ENCODE data around the gene SEMA4B. TPM values are rescaled to one million over a fixed set of nuclear protein-coding genes. Genes with fewer than 3 reads are reported as not detected.

Gene SEMA4B
- total and polyA plus RNA-seq, 5 donors = 16.4 to 39.6 (median 33.4) TPM

GRCh38 chr15:90207252-90207651 is 6.1 kb downstream of the SEMA4B start:
- H3K4me1 ChIP-seq (ENCODE audit: control insufficient read depth, insufficient read depth, low read length) = peaks cover 21% of the 10 kb centered on the region
- H3K4me3 ChIP-seq (ENCODE audit: low read length) = no peak overlapping the region
- no peak overlapping the region for H3K27ac ChIP-seq (ENCODE audit: low read length)
- peak in 1 of 3 donors; percentile 18 for DNase-seq
- ATAC-seq = no peak
- intact Hi-C loops (cut with DNase I) = no loop called here
- no peaks in the 10 kb centered on the region for H3K27me3 ChIP-seq (ENCODE audit: control insufficient read depth, insufficient read depth)
- no peaks in the 10 kb centered on the region for H3K9me3 ChIP-seq (ENCODE audit: control insufficient read depth, low read length)
- 88% methylated on average over 6 of the region's 6 CpGs for WGBS

- Histone ChIP-seq H3K27ac (ENCODE audit: low read length) (no peak overlapping the region), H3K4me1 (ENCODE audit: control insufficient read depth, insufficient read depth, low read length) (peaks cover 18% of the 10 kb centered on the region), H3K9me3 (ENCODE audit: control insufficient read depth, low read length) (no peaks in the 10 kb centered on the region), H3K27me3 (ENCODE audit: control insufficient read depth, insufficient read depth) (no peaks in the 10 kb centered on the region), H3K4me3 (ENCODE audit: low read length) (no peak overlapping the region)
- no peak for DNase-seq
- ATAC-seq = no peak
- 89% methylated on average over 6 of the region's 6 CpGs for WGBS
- intact Hi-C loops (cut with DNase I) = no loop called here
Observed at GRCh38 chr15:90208356-90208755, 7.2 kb downstream of the SEMA4B start.

- intact Hi-C loops (cut with DNase I) = no loop called here
- peaks cover 11% of the 10 kb centered on the region for H3K4me1 ChIP-seq (ENCODE audit: control insufficient read depth, insufficient read depth, low read length)
- no peaks in the 10 kb centered on the region for H3K27me3 ChIP-seq (ENCODE audit: control insufficient read depth, insufficient read depth)
- DNase-seq = peak in 1 of 3 donors; percentile 8
- 64% methylated on average over 9 of the region's 9 CpGs for WGBS
- H3K27ac ChIP-seq (ENCODE audit: low read length) = no peak overlapping the region
- no peak overlapping the region for H3K4me3 ChIP-seq (ENCODE audit: low read length)
- no peak for ATAC-seq
- no peaks in the 10 kb centered on the region for H3K9me3 ChIP-seq (ENCODE audit: control insufficient read depth, low read length)
Observed at GRCh38 chr15:90209591-90209990, 8.5 kb downstream of the SEMA4B start.

DNA sequence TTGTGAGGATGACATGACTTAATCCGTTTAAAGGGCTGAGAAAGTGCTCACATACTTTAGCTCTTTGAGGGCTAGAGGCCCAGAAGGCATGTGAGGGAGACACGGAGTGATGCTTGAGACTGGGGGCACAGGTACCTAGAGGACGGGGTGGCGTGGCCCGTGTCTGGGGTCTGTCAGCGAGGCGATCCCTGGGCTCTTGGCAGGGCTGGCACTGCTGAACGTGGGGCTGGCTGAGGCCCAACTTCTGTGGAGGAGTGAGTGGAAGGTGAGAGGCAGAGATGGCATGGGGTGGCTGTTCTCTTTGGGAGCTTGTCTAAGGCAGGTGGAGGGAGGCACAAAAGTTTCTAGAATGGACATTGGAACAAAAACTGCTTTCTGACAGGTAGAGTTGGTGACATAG is 9.5 kb downstream of the SEMA4B start:
- no peak overlapping the region for H3K4me3 ChIP-seq (ENCODE audit: low read length)
- no peaks in the 10 kb centered on the region for H3K9me3 ChIP-seq (ENCODE audit: control insufficient read depth, low read length)
- H3K27me3 ChIP-seq (ENCODE audit: control insufficient read depth, insufficient read depth) = no peaks in the 10 kb centered on the region
- WGBS = 63% methylated on average over 8 of the region's 8 CpGs
- intact Hi-C loops (cut with DNase I) = no loop called here
- H3K27ac ChIP-seq (ENCODE audit: low read length) = no peak overlapping the region
- H3K4me1 ChIP-seq (ENCODE audit: control insufficient read depth, insufficient read depth, low read length) = peaks cover 5% of the 10 kb centered on the region
- DNase-seq (peak in 2 of 3 donors; percentile 60 to 77), ATAC-seq (peak; percentile 10 to 25)

DNA sequence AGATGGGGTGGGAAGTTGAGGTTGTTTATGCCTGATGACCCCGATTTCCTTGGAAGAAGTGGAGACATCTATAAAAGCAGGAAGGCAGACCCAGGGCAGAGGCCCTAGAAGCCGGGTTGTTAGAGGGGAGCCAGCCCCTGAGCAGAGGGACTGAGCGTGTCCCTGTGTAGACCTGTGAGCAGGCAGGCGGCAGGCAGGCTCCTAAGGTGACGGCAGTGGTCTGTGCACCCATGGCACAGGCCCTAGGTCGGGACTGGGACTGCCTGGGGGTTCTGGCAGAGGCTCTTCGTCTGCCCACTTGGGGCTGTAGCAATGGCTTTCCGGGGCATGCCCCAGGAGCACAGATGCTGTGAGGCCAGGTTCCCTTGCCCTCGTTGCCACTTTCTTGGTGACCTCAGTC is 9.9 kb downstream of the SEMA4B start:
- no peaks in the 10 kb centered on the region for H3K9me3 ChIP-seq (ENCODE audit: control insufficient read depth, low read length)
- H3K27ac ChIP-seq (ENCODE audit: low read length) = no peak overlapping the region

DNA sequence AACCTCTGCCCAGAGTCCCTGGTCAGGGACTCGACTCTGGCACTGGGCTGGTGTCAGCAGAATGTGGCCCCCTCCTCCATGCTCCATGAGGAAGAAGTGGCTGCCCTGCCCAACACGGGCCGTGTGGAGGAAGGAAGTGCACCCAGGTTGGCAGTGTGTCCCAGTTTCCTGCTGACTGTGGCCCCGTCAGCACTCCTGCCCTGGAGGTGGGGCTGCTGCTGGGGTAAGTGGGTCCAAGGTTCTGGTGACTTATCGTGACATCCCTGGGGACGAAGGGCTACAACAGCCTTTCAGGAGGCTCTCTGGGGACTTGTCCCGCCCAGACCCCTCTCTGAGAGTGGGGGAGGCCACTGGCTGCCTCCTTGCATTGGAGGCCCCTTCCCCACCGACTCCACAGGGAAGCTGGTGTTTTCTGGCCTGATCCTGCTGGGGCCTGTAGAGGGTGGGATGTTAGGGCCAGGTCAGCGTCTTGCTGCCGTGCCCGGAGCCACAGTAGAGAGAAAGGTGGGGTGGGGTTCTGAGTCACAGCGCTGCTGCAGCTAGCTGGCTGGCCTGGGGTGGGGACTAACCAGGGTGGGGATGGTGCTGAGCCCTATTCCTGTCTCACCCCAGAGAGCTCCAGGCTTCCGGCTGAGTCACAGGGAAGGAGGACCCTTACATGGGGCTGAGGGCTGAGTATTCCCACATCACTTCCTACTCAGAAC is 10.5 kb downstream of the SEMA4B start:
- no peaks in the 10 kb centered on the region for H3K27me3 ChIP-seq (ENCODE audit: control insufficient read depth, insufficient read depth)
- H3K4me1 ChIP-seq (ENCODE audit: control insufficient read depth, insufficient read depth, low read length) = peaks cover 2% of the 10 kb centered on the region
- WGBS = 43% methylated on average over 13 of the region's 13 CpGs
- ATAC-seq (peak; percentile 55 to 77), DNase-seq (peak; percentile 59 to 79 (median 71))
- H3K4me3 ChIP-seq (ENCODE audit: low read length) = no peak overlapping the region
- no peaks in the 10 kb centered on the region for H3K9me3 ChIP-seq (ENCODE audit: control insufficient read depth, low read length)
- peak overlapping the region; percentile 34 for H3K27ac ChIP-seq (ENCODE audit: low read length)
- intact Hi-C loops (cut with DNase I) = no loop called here

More for the DNA sequence above, 9.9 kb downstream of the SEMA4B start:
- 85% methylated on average over 9 of the region's 9 CpGs for WGBS
- Histone ChIP-seq H3K4me1 (ENCODE audit: control insufficient read depth, insufficient read depth, low read length) (peaks cover 5% of the 10 kb centered on the region), H3K4me3 (ENCODE audit: low read length) (no peak overlapping the region), H3K27me3 (ENCODE audit: control insufficient read depth, insufficient read depth) (no peaks in the 10 kb centered on the region)
- DNase-seq = peak in 1 of 3 donors; percentile 19
- ATAC-seq = peak; percentile 2 to 15
- intact Hi-C loops (cut with DNase I) = no loop called here

- intact Hi-C loops (cut with DNase I) = no loop called here
- Histone ChIP-seq H3K27ac (ENCODE audit: low read length) (no peak overlapping the region), H3K27me3 (ENCODE audit: control insufficient read depth, insufficient read depth) (no peaks in the 10 kb centered on the region), H3K9me3 (ENCODE audit: control insufficient read depth, low read length) (no peaks in the 10 kb centered on the region), H3K4me1 (ENCODE audit: control insufficient read depth, insufficient read depth, low read length) (peaks cover 2% of the 10 kb centered on the region), H3K4me3 (ENCODE audit: low read length) (no peak overlapping the region)
- no peak for ATAC-seq
- WGBS = 83% methylated on average over 35 of the region's 35 CpGs
- no peak for DNase-seq
Observed at GRCh38 chr15:90212221-90213098, 11.3 kb downstream of the SEMA4B start.

GRCh38 chr15:90213122-90213817 is 12.1 kb downstream of the SEMA4B start:
- no peak for DNase-seq
- Histone ChIP-seq H3K4me1 (ENCODE audit: control insufficient read depth, insufficient read depth, low read length) (peaks cover 2% of the 10 kb centered on the region), H3K27me3 (ENCODE audit: control insufficient read depth, insufficient read depth) (no peaks in the 10 kb centered on the region), H3K9me3 (ENCODE audit: control insufficient read depth, low read length) (no peaks in the 10 kb centered on the region), H3K27ac (ENCODE audit: low read length) (no peak overlapping the region), H3K4me3 (ENCODE audit: low read length) (no peak overlapping the region)
- ATAC-seq = no peak
- 56% methylated on average over 12 of the region's 12 CpGs for WGBS
- intact Hi-C loops (cut with DNase I) = no loop called here

DNA sequence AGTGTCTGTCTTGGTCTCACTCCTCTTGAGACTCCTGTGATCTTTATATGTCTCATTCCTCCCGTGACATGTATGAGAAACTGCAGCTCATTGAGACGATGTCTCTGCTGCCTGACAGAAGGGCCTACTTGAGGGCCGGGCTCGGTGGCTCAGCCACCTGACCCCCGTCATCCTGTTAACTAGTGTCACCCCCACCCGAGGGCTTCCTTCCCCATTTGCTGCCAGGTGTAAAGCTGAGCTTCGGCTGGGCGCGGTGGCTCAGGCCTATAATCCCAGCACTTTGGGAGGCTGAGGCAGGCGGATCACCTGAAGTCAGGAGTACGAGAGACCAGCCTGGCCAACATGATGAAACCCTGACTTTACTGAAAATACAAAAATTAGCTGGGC is 12.7 kb downstream of the SEMA4B start:
- DNase-seq = no peak
- no peak overlapping the region for H3K4me3 ChIP-seq (ENCODE audit: low read length)
- no peak for ATAC-seq
- WGBS = 73% methylated on average over 11 of the region's 11 CpGs
- intact Hi-C loops (cut with DNase I) = no loop called here
- H3K27ac ChIP-seq (ENCODE audit: low read length) = no peak overlapping the region
- peaks cover 2% of the 10 kb centered on the region for H3K4me1 ChIP-seq (ENCODE audit: control insufficient read depth, insufficient read depth, low read length)
- H3K27me3 ChIP-seq (ENCODE audit: control insufficient read depth, insufficient read depth) = no peaks in the 10 kb centered on the region
- H3K9me3 ChIP-seq (ENCODE audit: control insufficient read depth, low read length) = no peaks in the 10 kb centered on the region

DNA sequence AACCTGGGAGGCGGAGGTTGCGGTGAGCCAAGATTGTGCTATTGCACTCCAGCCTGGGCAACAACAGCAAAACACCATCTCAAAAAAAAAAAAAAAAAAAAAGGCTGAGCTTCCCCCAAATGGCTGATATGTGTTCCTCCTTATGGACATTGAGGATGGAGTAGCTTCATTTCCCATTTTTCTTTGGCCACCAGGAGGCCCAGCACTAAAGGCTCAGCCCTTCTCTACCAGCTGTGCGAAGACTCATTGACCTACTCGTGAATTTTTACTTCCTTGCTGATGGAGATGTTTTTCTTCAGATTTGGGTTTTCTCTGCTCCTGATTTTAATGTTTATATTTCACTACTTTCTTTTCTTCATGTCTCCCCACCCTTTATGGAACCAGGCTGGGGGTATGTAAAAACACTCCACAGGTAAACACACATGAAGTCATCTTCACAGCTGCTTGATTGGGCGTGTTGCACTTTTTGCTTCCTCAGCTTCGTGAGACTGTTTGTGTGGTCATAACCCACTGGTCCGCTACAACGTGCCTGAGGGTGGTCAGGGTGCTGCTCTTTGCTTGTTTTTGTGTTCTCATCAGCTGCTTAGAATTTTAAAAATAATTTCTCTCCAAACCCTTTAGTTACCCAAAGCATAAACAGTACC is 13.5 kb downstream of the SEMA4B start:
- intact Hi-C loops (cut with DNase I) = no loop called here
- Histone ChIP-seq H3K9me3 (ENCODE audit: control insufficient read depth, low read length) (no peaks in the 10 kb centered on the region), H3K4me1 (ENCODE audit: control insufficient read depth, insufficient read depth, low read length) (peaks cover 2% of the 10 kb centered on the region), H3K27ac (ENCODE audit: low read length) (no peak overlapping the region), H3K4me3 (ENCODE audit: low read length) (no peak overlapping the region), H3K27me3 (ENCODE audit: control insufficient read depth, insufficient read depth) (no peaks in the 10 kb centered on the region)
- ATAC-seq = no peak
- 82% methylated on average over 8 of the region's 8 CpGs for WGBS
- no peak for DNase-seq
